NCI-H226 (cell line): ENCODE data around the gene RPL29.
"Not testable (repeated sequence)": the region's sequence is repeated elsewhere in the genome, so short reads cannot be mapped to it uniquely, and the experiment has no call there.

ENCODE experiments used
- DNase-seq: peaks from one replicate; pipeline ENCODE4 v3.0.0-alpha.2; 2015

RPL29 gene

DNA sequence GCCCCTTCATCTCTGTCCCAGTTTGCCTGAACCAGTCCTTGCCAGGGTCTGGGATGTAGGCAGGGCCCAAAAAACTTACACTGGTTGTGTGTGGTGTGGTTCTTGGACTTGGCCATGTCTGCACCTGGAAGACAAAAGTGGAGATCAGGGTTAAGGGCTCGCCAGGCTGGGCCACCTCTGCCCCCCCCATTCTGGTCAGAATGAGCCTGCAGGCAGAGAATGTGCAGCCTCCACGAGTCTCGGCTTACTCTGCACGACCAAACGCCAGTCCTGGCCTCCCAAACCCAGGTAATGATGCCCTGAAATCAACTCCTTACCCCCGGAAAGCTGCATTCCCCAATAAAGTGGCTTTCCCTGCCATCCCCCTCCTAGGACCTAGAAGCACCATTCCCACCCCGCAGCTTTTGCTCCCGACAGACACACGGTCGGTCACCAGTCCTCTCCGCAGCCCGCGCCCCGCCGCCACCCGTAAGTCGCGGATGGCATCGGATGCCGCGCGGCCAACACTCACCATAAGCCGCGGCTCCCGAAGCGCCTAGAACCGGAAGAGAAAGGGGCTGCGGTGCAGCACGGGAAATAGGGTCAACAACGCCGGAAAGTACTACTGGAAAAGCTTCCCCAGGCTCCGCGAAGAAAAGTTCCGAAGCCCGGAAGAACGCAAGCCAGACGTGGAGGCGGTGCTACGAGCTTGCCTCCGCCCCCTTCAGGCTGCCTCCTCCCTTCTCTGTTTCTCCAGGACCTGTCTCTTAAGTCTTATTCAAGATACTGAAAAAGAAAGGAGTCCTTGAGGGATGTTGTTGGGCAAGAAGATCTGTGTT, at the start of gene RPL29:
RPL29 (minus strand) TSS at position 550 of the 818 bp plus-strand sequence; CDS start at position 116, 434 bp downstream.
- DNase-seq, result peak; percentile 88

DNA sequence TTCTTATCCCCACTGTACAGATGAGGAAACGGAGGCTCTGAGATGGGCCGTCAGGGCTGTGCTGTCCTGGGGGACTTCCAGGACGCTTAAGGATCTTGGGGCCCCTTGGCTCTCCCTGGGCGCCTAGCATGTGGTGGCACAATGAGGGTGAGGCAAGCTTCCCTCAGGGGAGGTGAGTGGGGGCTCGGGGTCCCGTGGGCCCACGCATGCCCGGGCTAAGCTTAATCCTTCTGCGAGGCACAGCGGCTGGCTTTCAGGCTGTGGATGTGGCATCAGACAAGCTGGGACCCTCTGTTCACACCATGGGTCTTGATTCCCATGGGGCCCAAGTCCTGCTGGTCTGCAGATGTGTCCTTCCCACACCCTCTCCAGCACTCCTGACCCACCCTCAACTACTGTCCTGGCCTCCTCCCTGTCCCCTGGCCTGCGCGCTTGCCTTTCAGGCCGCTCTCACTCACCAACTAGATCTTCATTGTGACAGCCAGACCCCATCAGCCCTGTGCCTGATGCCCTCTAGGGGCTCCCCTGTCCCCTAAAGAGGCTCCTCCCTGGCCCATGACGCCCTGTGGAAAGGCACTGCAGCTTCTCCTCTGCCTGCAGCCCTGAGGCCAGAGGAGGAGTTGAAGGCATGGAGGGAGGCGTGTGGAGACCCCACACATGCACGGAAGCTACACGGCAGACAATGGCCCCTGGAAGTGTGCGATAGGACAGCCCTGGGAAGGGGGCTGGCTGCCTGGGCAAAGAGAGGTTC, 49.3 kb upstream of the RPL29 start:
- no peak for DNase-seq

DNA sequence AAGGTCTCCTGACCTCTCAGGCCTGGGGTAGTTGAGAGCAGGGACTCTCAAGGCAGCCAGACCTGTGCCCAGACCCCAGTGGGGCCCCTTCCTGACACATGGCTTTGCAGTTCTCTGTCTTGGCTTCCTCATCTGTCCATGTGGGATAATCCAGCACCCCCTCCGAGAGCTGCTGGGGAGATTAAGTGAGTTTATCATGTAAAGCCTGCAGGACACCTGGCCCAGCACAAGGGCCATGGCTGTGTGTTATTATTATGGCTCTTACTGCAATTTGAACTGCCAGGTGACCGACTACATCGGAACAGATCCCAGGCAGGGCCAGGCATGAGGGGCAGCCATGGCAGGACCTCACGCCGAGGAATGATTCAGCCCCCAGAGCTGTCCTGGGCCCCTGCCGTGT, 48.1 kb upstream of the RPL29 start:
- no peak for DNase-seq

DNA sequence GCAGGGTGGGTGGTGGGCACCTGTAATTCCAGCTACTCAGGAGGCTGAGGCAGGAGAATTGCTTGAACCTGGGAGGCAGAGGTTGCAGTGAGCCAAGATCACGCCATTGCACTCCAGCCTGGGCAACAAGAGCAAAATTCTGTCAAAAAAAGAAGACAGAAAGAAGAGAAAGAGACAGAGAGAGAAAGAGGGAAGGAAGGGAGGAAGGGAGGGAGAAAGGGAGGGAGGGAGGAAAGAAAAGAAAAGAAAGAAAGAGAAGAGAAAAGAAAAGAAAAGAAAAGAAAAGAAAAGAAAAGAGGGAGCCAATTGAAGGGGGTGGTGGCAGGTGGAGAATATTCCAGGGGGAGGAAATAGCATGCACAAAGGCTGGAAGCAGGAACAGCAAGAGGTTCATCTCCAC, 47.3 kb upstream of the RPL29 start:
- not testable (repeated sequence) for DNase-seq

- peak; percentile 19 for DNase-seq
Observed at GRCh38 chr3:52041118-52041731, 45.5 kb upstream of the RPL29 start.

- DNase-seq, result no peak
Observed at GRCh38 chr3:52040600-52040999, 44.9 kb upstream of the RPL29 start.

DNA sequence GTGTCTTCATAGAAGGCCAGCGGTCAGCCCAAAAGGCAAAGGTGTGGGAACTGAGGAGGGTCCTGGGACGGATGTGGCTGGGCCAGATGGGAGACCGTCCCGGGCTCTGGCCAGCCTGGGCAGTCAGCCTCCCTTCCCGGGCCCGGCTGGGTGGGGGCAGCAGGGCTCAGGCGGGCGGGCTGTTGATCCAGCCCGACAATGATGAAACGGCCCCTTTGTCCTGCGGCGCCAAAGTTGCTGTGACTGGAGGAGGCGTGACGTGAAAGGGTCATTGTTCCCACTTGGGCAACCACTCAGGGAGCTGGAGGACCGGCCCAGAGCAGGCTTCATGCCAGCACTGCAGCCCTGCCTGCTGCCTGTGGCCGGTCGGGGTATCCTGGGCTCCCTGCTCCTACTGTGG, 44.2 kb upstream of the RPL29 start:
- DNase-seq, result no peak

- DNase-seq, result no peak
Observed at GRCh38 chr3:52039426-52039825, 43.7 kb upstream of the RPL29 start.

DNA sequence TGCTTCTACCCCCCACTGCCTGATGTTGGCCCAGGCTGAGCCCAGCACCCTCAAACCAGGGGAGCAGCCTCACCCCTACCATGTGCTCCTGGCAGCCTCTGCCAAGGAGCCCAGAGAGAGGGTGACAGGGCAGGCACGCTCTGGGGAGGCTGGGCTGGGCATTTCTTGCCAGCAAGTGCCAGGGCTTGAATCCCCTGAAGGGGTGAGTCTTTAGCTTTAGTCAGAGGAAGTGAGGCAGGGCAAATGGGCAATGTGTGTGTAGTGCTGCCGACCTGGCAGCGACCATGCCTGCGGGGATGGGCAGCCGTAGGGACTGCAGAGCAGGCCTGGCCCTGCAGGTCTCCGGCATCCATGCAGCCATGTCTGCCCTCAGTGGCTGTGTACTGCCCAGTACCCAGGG, 42.5 kb upstream of the RPL29 start:
- peak; percentile 25 for DNase-seq

DNA sequence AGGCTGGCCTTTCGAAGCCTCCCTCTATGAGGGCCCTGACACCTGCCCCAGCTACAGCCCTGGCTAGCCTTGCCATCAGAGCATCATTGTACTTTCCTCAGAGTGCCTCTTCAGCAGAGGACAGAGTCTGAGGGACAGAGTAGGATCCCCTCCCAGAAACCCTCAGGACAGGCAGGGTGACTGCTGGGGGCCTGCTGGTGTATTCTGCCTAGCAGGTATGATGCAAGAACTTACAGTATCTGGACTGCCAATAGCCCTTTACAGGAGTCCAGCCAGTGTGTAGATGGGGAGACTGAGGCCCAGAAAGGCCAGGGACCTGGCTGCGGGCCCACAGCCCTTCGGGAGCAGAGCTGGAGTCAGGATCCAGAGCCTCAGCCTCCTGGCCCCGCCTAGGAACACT, 41.6 kb upstream of the RPL29 start:
- DNase-seq, result no peak

DNA sequence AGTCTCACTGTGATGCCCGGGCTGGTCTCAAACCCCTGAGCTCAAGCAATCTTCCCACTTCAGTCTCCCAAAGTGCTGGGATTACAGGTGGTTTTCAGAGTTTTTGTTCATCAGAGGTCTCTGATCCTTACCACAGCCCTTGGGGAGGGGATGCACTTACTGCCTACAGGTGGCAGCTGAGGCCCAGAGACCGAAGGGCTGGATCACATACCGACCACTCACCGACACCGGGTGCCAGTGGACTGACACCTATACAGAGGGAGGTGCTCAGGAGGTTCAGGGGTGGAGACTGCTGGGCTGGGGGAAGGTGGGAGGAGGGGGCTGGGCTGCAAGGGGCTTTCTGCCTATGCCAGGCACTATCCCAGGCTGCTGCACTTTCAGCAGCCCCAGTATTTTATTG, 41.1 kb upstream of the RPL29 start:
- no peak for DNase-seq

- no peak for DNase-seq
Observed at GRCh38 chr3:52036222-52036694, 40.6 kb upstream of the RPL29 start.

DNA sequence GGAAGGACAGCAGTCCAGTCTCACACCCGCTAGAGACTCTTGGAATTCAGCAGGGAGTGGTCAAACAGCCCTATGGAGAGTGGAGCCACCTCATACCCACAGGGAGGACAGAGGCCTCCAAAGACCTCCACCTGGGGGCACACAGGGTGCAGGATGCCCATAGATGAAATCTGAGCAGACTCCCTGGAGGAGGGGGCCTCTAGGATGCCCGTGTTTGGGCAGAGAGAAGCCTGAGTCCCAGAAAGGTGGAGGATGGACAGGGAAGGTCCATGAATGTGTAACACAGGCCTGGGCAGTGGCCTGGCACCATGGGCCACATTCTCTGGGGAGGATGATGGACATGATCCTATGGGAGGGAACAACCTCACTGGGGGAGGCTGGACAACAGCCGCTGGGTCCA, 39.0 kb upstream of the RPL29 start:
- no peak for DNase-seq

GRCh38 chr3:52034212-52034611, 38.5 kb upstream of the RPL29 start:
- no peak for DNase-seq

DNA sequence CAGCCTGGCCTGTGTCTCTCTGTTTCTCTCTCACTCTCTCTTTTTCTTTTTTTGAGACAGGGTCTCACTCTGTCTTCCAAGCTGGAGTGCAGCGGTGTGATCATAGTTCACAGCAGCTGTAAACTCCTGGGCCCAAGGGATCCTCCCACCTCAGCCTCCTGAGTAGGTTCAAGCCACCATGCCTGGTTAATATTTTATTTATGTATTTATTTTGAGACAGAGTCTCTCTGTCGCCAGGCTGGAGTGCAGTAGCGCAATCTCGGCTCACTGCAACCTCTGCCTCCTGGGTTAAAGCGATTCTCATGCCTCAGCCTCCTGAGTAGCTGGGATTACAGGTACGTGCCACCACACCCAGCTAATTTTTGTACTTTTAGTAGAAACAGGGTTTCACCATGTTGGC, 38.1 kb upstream of the RPL29 start:
- DNase-seq, result not testable (repeated sequence)

- no peak for DNase-seq
Observed at GRCh38 chr3:52032702-52033408, 37.2 kb upstream of the RPL29 start.

- DNase-seq, result no peak
Observed at GRCh38 chr3:52031896-52032295, 36.2 kb upstream of the RPL29 start.

GRCh38 chr3:52030714-52031310, 35.1 kb upstream of the RPL29 start:
- DNase-seq, result no peak

GRCh38 chr3:52029535-52029934, 33.8 kb upstream of the RPL29 start:
- DNase-seq, result no peak

GRCh38 chr3:52029053-52029452, 33.4 kb upstream of the RPL29 start:
- no peak for DNase-seq

GRCh38 chr3:52028572-52028971, 32.9 kb upstream of the RPL29 start:
- DNase-seq, result no peak

DNA sequence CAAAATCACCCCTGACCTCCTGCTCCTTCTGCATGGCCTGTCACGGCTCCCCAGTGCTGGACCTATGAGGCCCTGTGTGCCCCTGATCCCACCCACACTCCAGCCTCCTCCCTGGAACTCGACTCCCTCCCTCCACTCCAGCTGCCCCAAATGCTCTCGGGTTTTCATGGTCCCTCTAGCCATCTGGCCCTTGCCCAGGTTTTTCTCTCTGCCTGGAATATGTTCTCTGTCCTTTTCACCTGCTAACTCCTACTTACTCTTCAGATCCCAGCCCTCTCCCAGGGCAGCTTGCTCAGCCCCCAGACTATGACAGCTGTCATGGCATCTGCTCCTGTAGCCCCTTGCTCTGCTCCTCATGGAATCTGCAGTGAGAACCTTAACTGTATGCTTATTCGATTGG, 30.3 kb upstream of the RPL29 start:
- no peak for DNase-seq

- DNase-seq, result no peak
Observed at GRCh38 chr3:52025453-52025852, 29.8 kb upstream of the RPL29 start.
